WI38 (cell line): ENCODE results near the gene NUDCD3.

Experiments used
- H3K4me3 ChIP-seq: 2 replicates; pipeline ENCODE4 v1.5.1; 2011; ENCODE audit warnings: low read depth, mild to moderate bottlenecking, control low read depth, low read length
- CTCF ChIP-seq: IDR thresholded peaks from 2 replicates; pipeline ENCODE4 v1.5.1; 2012; ENCODE audit warnings: low read depth, mild to moderate bottlenecking, control low read depth, low read length

The NUDCD3 gene

GRCh38 chr7:44376429-44377133 lies 113.9 kb downstream of the NUDCD3 start:
- no peak for TF ChIP-seq CTCF
- no peak overlapping the region for H3K4me3 ChIP-seq

GRCh38 chr7:44375926-44376342 lies 114.5 kb downstream of the NUDCD3 start:
- no peak overlapping the region for H3K4me3 ChIP-seq
- TF ChIP-seq CTCF, result no peak

GRCh38 chr7:44375236-44375699 lies 115.2 kb downstream of the NUDCD3 start:
- TF ChIP-seq CTCF, result no peak

GRCh38 chr7:44374007-44374763 lies 116.3 kb downstream of the NUDCD3 start:
- no peak overlapping the region for H3K4me3 ChIP-seq
- no peak for TF ChIP-seq CTCF

More at GRCh38 chr7:44375236-44375699, 115.2 kb downstream of the NUDCD3 start:
- no peak overlapping the region for H3K4me3 ChIP-seq

GRCh38 chr7:44373418-44373740 lies 117.1 kb downstream of the NUDCD3 start:
- H3K4me3 ChIP-seq, result no peak overlapping the region
- no peak for TF ChIP-seq CTCF

GRCh38 chr7:44372560-44373417 lies 117.7 kb downstream of the NUDCD3 start:
- H3K4me3 ChIP-seq, result no peak overlapping the region
- no peak for TF ChIP-seq CTCF
